Measurements from ENCODE around the gene APOBEC3G.
"Not testable (repeated sequence)": the region's sequence is repeated elsewhere in the genome, so short reads cannot be mapped to it uniquely, and the experiment has no call there.

Gene APOBEC3G

GRCh38 chr22:39078329-39078728 lies 1.3 kb downstream of the APOBEC3G start:
- Mint-ChIP-seq H3K4me1 (peaks cover 64% of the 10 kb centered on the region), H3K36me3 (peaks cover 36% of the 10 kb centered on the region), H3K4me3 (peak overlapping the region; percentile 94), H3K27me3 (no peaks in the 10 kb centered on the region), H3K27ac (peak overlapping the region; percentile 89), H3K9me3 (no peaks in the 10 kb centered on the region)
- no peak for DNase-seq
- CTCF ChIA-PET = interaction anchor here (0.6 to 1.0 kb wide), 2 partner anchors 39 to 44 kb away, joined by 4 to 5 read pairs; no protein-coding TSS in a partner anchor

DNA sequence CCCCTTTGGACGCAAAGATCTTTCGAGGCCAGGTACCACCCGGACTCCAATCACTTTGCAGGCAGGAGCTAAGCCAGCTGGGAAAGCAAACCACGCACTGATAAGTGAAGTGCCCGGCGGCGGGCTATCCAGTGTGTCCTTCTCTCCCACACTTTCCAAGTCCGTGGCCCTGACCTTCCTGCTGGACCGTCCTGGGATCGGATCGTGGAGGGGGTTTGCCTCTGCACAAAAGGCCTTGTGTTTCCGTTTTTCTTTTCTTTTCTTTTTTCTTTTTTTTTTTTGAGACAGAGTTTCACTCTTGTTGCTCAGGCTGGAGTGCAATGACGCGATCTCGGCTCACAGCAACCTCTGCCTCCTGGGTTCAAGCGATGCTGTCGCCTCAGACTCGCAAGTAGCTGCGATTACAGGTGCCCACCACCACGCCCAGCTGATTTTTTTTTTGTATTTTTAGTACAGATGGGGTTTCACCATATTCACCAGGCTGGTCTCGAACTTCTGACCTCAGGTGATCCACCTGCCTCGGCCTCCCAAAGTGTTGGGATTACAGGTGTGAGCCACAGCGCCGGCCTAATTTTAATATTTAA lies 2.1 kb downstream of the APOBEC3G start:
- H3K27me3 Mint-ChIP-seq, H3K9me3 Mint-ChIP-seq, DNase-seq: not testable (repeated sequence)
- Mint-ChIP-seq H3K4me1 (peaks cover 65% of the 10 kb centered on the region), H3K27ac (peak overlapping the region; percentile 19), H3K4me3 (peak overlapping the region; percentile 94), H3K36me3 (peaks cover 38% of the 10 kb centered on the region)
- CTCF ChIA-PET = interaction anchor here (0.6 to 1.0 kb wide), 2 partner anchors 39 to 44 kb away, joined by 4 to 5 read pairs; no protein-coding TSS in a partner anchor

DNA sequence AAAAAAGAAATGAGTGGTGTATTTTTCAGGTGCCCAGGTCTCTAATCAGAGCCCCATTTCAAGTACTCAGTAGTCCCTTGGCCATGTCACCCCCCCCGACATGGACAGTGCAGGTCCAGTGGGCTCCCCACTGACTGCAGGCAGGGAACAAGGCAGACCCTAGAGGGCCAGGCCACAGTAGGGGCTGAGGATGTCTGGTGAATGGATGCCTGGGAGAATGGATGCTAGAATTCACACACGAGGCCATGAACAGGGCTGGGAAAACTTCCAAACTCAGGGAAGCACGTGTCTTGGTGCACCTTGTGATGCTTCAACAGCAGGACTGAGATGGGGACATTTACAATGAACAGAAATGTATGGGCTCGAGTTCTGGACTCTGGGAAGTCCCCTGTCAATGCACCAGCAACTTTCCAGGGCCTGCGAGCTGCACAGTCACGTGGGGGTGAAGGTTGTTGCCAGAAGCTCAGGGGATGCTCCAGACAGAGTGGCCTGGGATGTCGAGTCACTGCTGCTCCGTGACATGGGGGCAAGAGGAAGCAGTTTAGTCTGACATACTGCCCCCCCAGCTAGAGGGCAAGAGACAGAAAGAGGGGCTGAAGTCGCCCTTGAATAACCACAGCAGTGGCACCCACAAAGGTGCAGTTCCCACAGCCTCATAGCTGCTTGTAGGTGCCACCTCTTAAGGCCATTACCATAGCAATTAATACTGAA lies 3.1 kb downstream of the APOBEC3G start:
- Mint-ChIP-seq H3K4me3 (no peak overlapping the region), H3K27ac (no peak overlapping the region), H3K27me3 (no peaks in the 10 kb centered on the region), H3K4me1 (peaks cover 67% of the 10 kb centered on the region), H3K36me3 (peaks cover 43% of the 10 kb centered on the region), H3K9me3 (no peaks in the 10 kb centered on the region)
- no peak for DNase-seq
- CTCF ChIA-PET = no interaction called here

GRCh38 chr22:39081016-39081415 lies 3.9 kb downstream of the APOBEC3G start:
- Mint-ChIP-seq H3K27me3 (no peaks in the 10 kb centered on the region), H3K9me3 (no peaks in the 10 kb centered on the region), H3K36me3 (peaks cover 48% of the 10 kb centered on the region), H3K27ac (peak overlapping the region; percentile 60), H3K4me3 (no peak overlapping the region), H3K4me1 (peaks cover 71% of the 10 kb centered on the region)
- DNase-seq = no peak
- CTCF ChIA-PET = no interaction called here

GRCh38 chr22:39081598-39081997 lies 4.5 kb downstream of the APOBEC3G start:
- no peaks in the 10 kb centered on the region for H3K27me3 Mint-ChIP-seq
- DNase-seq = no peak
- H3K4me3 Mint-ChIP-seq = no peak overlapping the region
- peak overlapping the region; percentile 77 for H3K27ac Mint-ChIP-seq
- peaks cover 54% of the 10 kb centered on the region for H3K36me3 Mint-ChIP-seq
- CTCF ChIA-PET = no interaction called here
- H3K9me3 Mint-ChIP-seq = no peaks in the 10 kb centered on the region
- H3K4me1 Mint-ChIP-seq = peaks cover 71% of the 10 kb centered on the region

- no peak for DNase-seq
- Mint-ChIP-seq H3K27me3 (no peaks in the 10 kb centered on the region), H3K4me1 (peaks cover 79% of the 10 kb centered on the region), H3K27ac (peak overlapping the region; percentile 5), H3K9me3 (no peaks in the 10 kb centered on the region), H3K4me3 (no peak overlapping the region), H3K36me3 (peaks cover 57% of the 10 kb centered on the region)
- CTCF ChIA-PET = no interaction called here
Observed at GRCh38 chr22:39083212-39084165, 6.4 kb downstream of the APOBEC3G start.

- H3K36me3 Mint-ChIP-seq = peaks cover 54% of the 10 kb centered on the region
- no peaks in the 10 kb centered on the region for H3K9me3 Mint-ChIP-seq
Observed at GRCh38 chr22:39084666-39085065, 7.6 kb downstream of the APOBEC3G start.

DNA sequence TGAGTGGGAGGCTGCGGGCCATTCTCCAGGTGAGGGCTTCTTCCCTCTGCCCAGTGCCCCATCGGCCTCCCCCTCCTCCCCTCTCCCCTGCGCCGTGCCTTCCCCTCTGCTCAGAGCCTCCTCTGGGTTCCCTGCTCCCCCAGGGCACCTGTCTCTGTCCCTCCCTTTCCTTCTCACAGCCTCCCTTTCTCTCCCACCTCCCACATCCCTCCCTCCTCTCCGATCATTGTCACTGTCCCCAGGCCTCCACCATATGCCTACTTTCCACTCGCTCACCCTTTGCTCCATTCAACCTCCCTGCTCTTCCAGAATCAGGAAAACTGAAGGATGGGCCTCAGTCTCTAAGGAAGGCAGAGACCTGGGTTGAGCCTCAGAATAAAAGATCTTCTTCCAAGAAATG lies 10.0 kb downstream of the APOBEC3G start:
- CTCF ChIA-PET = no interaction called here
- Mint-ChIP-seq H3K36me3 (peaks cover 39% of the 10 kb centered on the region), H3K27me3 (no peaks in the 10 kb centered on the region), H3K27ac (peak overlapping the region; percentile 97), H3K4me1 (peaks cover 87% of the 10 kb centered on the region), H3K4me3 (no peak overlapping the region), H3K9me3 (no peaks in the 10 kb centered on the region)
- no peak for DNase-seq

More at GRCh38 chr22:39084666-39085065, 7.6 kb downstream of the APOBEC3G start:
- peaks cover 82% of the 10 kb centered on the region for H3K4me1 Mint-ChIP-seq
- no peak for DNase-seq
- no peaks in the 10 kb centered on the region for H3K27me3 Mint-ChIP-seq
- CTCF ChIA-PET = no interaction called here
- no peak overlapping the region for H3K4me3 Mint-ChIP-seq
- H3K27ac Mint-ChIP-seq = no peak overlapping the region

- Mint-ChIP-seq H3K27ac (peak overlapping the region; percentile 97), H3K36me3 (peaks cover 35% of the 10 kb centered on the region), H3K4me1 (peaks cover 87% of the 10 kb centered on the region), H3K4me3 (no peak overlapping the region), H3K9me3 (no peaks in the 10 kb centered on the region), H3K27me3 (no peaks in the 10 kb centered on the region)
- CTCF ChIA-PET = interaction anchor here (1.0 to 1.5 kb wide), 2 partner anchors 31 to 103 kb away, joined by 3 read pairs; no protein-coding TSS in a partner anchor
- no peak for DNase-seq
Observed at GRCh38 chr22:39087881-39088684, 11.0 kb downstream of the APOBEC3G start.

DNA sequence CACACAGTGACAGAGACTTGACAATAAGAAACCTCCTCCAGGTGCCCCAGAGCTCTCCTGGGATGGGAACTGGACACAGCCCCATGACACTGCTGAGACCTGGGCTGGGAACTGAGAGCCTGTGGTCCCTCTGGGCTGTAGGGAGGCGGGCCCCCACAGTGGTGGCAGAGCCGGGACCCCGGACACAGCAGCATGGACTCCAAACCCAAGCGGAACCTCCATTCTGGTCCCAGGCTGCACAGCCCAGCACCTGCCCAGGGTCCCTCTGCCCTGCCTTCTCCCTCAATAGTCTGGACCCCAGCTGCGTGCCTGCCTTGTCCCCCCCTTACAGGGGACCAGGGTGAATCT lies 11.6 kb downstream of the APOBEC3G start:
- Mint-ChIP-seq H3K4me3 (no peak overlapping the region), H3K36me3 (peaks cover 32% of the 10 kb centered on the region), H3K9me3 (no peaks in the 10 kb centered on the region), H3K27me3 (no peaks in the 10 kb centered on the region), H3K4me1 (peaks cover 86% of the 10 kb centered on the region), H3K27ac (peak overlapping the region; percentile 97)
- DNase-seq = no peak
- CTCF ChIA-PET = interaction anchor here (0.6 to 1.5 kb wide), 3 partner anchors 30 to 320 kb away, joined by 3 read pairs; no protein-coding TSS in a partner anchor

- H3K9me3 Mint-ChIP-seq = no peaks in the 10 kb centered on the region
Observed at GRCh38 chr22:39089928-39090327, 12.9 kb downstream of the APOBEC3G start.

DNA sequence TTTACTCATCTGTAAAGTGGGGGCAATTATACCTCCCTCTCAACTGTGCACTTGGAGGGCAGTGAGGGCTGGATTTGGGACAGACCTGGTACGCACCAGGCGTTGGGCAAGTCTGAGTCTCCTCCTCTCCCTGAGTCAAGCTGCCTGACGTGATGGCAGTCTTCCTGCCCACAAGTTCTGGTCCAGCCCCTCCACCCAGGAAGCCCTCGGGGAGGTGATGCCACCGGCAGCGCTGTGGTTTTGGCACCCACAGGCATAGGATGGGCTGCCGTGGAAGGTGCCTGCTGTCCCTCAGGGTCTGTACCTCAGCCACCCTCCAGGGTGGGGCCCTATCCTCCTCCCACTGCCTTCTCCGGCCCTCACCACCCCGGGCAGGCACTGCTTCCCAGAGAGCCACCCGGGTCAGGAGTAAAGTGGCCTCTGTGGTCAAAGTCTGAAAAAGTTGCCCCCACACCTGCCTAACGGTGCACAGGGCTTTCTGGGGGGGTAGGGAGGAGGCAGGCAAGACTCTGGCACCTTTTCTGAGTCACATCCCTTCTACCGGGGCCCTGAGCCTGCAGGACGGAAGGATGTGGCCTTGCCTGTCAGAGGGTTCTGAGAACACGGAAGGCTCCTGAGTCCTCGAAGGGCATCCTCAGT lies 13.5 kb downstream of the APOBEC3G start:
- CTCF ChIA-PET = interaction anchor here (1.0 to 1.1 kb wide), 2 partner anchors 54 to 76 kb away, joined by 3 read pairs; no protein-coding TSS in a partner anchor
- H3K4me3 Mint-ChIP-seq = peak overlapping the region; percentile 48
- H3K9me3 Mint-ChIP-seq = no peaks in the 10 kb centered on the region
- H3K36me3 Mint-ChIP-seq = peaks cover 25% of the 10 kb centered on the region
- no peaks in the 10 kb centered on the region for H3K27me3 Mint-ChIP-seq
- peak; percentile 91 for DNase-seq
- H3K27ac Mint-ChIP-seq = peak overlapping the region; percentile 97
- peaks cover 99% of the 10 kb centered on the region for H3K4me1 Mint-ChIP-seq

More at GRCh38 chr22:39089928-39090327, 12.9 kb downstream of the APOBEC3G start:
- CTCF ChIA-PET = interaction anchor here (1.1 to 1.5 kb wide), 2 partner anchors 53 to 105 kb away, joined by 3 read pairs; no protein-coding TSS in a partner anchor
- peaks cover 30% of the 10 kb centered on the region for H3K36me3 Mint-ChIP-seq
- H3K4me1 Mint-ChIP-seq = peaks cover 97% of the 10 kb centered on the region
- peak overlapping the region; percentile 48 for H3K4me3 Mint-ChIP-seq
- H3K27me3 Mint-ChIP-seq = no peaks in the 10 kb centered on the region
- no peak for DNase-seq
- H3K27ac Mint-ChIP-seq = peak overlapping the region; percentile 97

All from activated naive CD4-positive, alpha-beta T cell treated with anti-CD3 and anti-CD28 coated beads, Interleukin-2, amount 10 ng/mL, durations not matched to agents 7 days and 5 days (primary cell).